HG02870 (cell line): ENCODE results near the gene ATP13A3.

Experiments
- ATAC-seq: cut with Tn5 transposase; IDR thresholded peaks from one replicate; pipeline ENCODE4 v1.9.1; 2021; ENCODE audit warnings: mild to moderate bottlenecking, moderate library complexity; ENCODE audit not compliant: unreplicated experiment

ATP13A3 gene

GRCh38 chr3:194374935-194375334 is 111.9 kb downstream of the ATP13A3 start:
- ATAC-seq = no peak

GRCh38 chr3:194373899-194374298 is 112.9 kb downstream of the ATP13A3 start:
- no peak for ATAC-seq

- ATAC-seq = no peak
These were observed 113.8 kb downstream of the ATP13A3 start for GRCh38 chr3:194373028-194373427.

- ATAC-seq = no peak
These were observed 116.0 kb downstream of the ATP13A3 start for GRCh38 chr3:194370753-194371152.

- ATAC-seq = no peak
These were observed 117.1 kb downstream of the ATP13A3 start, which contains the start of gene LRRC15 for GRCh38 chr3:194369522-194370279. Gene LRRC15, minus strand, starts transcription at chr3:194369743. Its CDS starts 8,700 bp downstream, at chr3:194361043.

- no peak for ATAC-seq
These were observed 117.9 kb downstream of the ATP13A3 start for GRCh38 chr3:194368918-194369317.

GRCh38 chr3:194367992-194368841 is 118.6 kb downstream of the ATP13A3 start:
- ATAC-seq = no peak

GRCh38 chr3:194365978-194366490 is 120.8 kb downstream of the ATP13A3 start:
- ATAC-seq = no peak

GRCh38 chr3:194365526-194365925 is 121.3 kb downstream of the ATP13A3 start:
- no peak for ATAC-seq

- ATAC-seq = no peak
These were observed 122.0 kb downstream of the ATP13A3 start for GRCh38 chr3:194364652-194365434.

GRCh38 chr3:194364314-194364651 is 122.5 kb downstream of the ATP13A3 start:
- no peak for ATAC-seq

GRCh38 chr3:194360568-194360967 is 126.2 kb downstream of the ATP13A3 start:
- no peak for ATAC-seq

GRCh38 chr3:194357681-194358080 is 129.1 kb downstream of the ATP13A3 start:
- no peak for ATAC-seq

- ATAC-seq = no peak
These were observed 131.4 kb downstream of the ATP13A3 start for GRCh38 chr3:194355379-194355778.

GRCh38 chr3:194354315-194354714 is 132.5 kb downstream of the ATP13A3 start:
- no peak for ATAC-seq
